HCT116 (cell line): ENCODE measurements around the gene DNAH5. TPM values are rescaled to one million over a fixed set of nuclear protein-coding genes. Genes with fewer than 3 reads are reported as not detected.

ENCODE experiments used
- ATAC-seq: fragments of 200-7000 bp; cut with Tn5 transposase; 2 replicates; pipeline ENCODE4 v1.9.1; 2020; ENCODE audit warnings: mild to moderate bottlenecking, moderate library complexity
- BruUV-seq: library from RNA; stranded (reverse); fragments of 400-500 nt; replicated peaks from 2 replicates; lab custom pipeline; 2021; lab: Mats Ljungman, UMichigan
- CTCF ChIA-PET: fragments of 300-600 bp; sonication (Branson Sonifier 250); formaldehyde crosslinking; loops from one replicate; lab custom pipeline; 2021; ENCODE audit warnings: antibody characterized with exemption; lab: Charles Lee
- POLR2A ChIA-PET: fragments of 300-600, 350-600 bp; sonication (Branson Sonifier 250); formaldehyde crosslinking; loops from one replicate; lab custom pipeline; 2021; ENCODE audit warnings: antibody characterized with exemption; lab: Charles Lee
- RAD21 ChIA-PET, 2 experiments: fragments of 300-600 bp; sonication (Branson Sonifier 250); formaldehyde crosslinking; loops; one replicate each; lab custom pipeline; 2023; ENCODE audit warnings: low total read pairs in 2 of 2; ENCODE audit not compliant: uncharacterized antibody in 2 of 2, unreplicated experiment in 2 of 2, low non-redundant PET in 1 of 2; lab: Charles Lee
- DNase-seq: peaks from one replicate; pipeline ENCODE4 v3.0.0-alpha.2; 2010; ENCODE audit warnings: low read depth, low spot score
- H2AFZ ChIP-seq: fragments of 200-600 bp; shearing (Covaris generic), sonication (generic); 2 replicates; pipeline ENCODE4 v1.6.1; 2017; ENCODE audit warnings: low read depth, mixed run types, mixed read lengths, antibody characterized with exemption, low read length; ENCODE audit not compliant: poor library complexity, severe bottlenecking
- H3K27ac ChIP-seq: 2 replicates; pipeline ENCODE4 v1.5.1; 2012; ENCODE audit warnings: low read depth, low read length
- H3K27me3 ChIP-seq: fragments of 200-600 bp; sonication (generic); 2 replicates; pipeline ENCODE4 v1.6.1; 2016; ENCODE audit warnings: mixed run types, low read length, mixed read lengths; ENCODE audit not compliant: insufficient read depth
- H3K36me3 ChIP-seq, 2 experiments: fragments of 200-500 bp in 1 of 2; fragments of 200-600 bp in 1 of 2; sonication (Bioruptor generic) in 1 of 2; sonication (generic) in 1 of 2; 2 replicates each; pipeline versions ENCODE4 v1.5.1 to v1.6.1; 2014 to 2016; ENCODE audit warnings: low read length in 2 of 2, inconsistent platforms in 1 of 2, mixed read lengths in 1 of 2, mixed run types in 1 of 2; ENCODE audit not compliant: insufficient read depth in 2 of 2, control insufficient read depth in 1 of 2
- H3K4me1 ChIP-seq, 2 experiments: fragments of 200-600 bp in 1 of 2; sonication (generic) in 1 of 2; 2 replicates each; pipeline versions ENCODE4 v1.5.1 to v1.6.1; 2012 to 2017; ENCODE audit warnings: low read length in 2 of 2, inconsistent platforms in 1 of 2, mild to moderate bottlenecking in 1 of 2, mixed read lengths in 1 of 2, mixed run types in 1 of 2, moderate library complexity in 1 of 2; ENCODE audit not compliant: insufficient read depth in 2 of 2, control insufficient read depth in 1 of 2
- H3K4me2 ChIP-seq: fragments of 200-600 bp; sonication (generic); 2 replicates; pipeline ENCODE4 v1.6.1; 2017; ENCODE audit warnings: mixed run types, low read length, mixed read lengths
- H3K4me3 ChIP-seq, 2 experiments: fragments of 200-600 bp in 1 of 2; sonication (generic) in 1 of 2; replicated peaks in 1 of 2; 2 replicates each; pipeline ENCODE4 v1.5.1; 2011 to 2016; ENCODE audit warnings: low read length in 2 of 2, control low read depth in 1 of 2, low read depth in 1 of 2, mild to moderate bottlenecking in 1 of 2, mixed read lengths in 1 of 2, mixed run types in 1 of 2
- H3K79me2 ChIP-seq: fragments of 200-600 bp; sonication (generic); 2 replicates; pipeline ENCODE4 v1.6.1; 2017; ENCODE audit warnings: mild to moderate bottlenecking, mixed run types, low read length, moderate library complexity, mixed read lengths; ENCODE audit not compliant: insufficient read depth
- H3K9ac ChIP-seq: fragments of 200-600 bp; sonication (generic); 2 replicates; pipeline ENCODE4 v1.6.1; 2016; ENCODE audit warnings: low read length, mixed read lengths
- H3K9me2 ChIP-seq: fragments of 200-600 bp; sonication (generic), shearing (Covaris generic); 2 replicates; pipeline ENCODE4 v1.6.1; 2017; ENCODE audit warnings: mixed run types, mild to moderate bottlenecking, moderate library complexity; ENCODE audit not compliant: insufficient read depth
- H3K9me3 ChIP-seq, 2 experiments: fragments of 200-500 bp in 1 of 2; fragments of 200-600 bp in 1 of 2; sonication (Bioruptor generic) in 1 of 2; sonication (generic) in 1 of 2; 2 replicates each; pipeline ENCODE4 v1.6.1; 2014 to 2017; ENCODE audit warnings: low read length in 2 of 2, mixed read lengths in 2 of 2, inconsistent platforms in 1 of 2, low read depth in 1 of 2, mild to moderate bottlenecking in 1 of 2, mixed run types in 1 of 2, moderate library complexity in 1 of 2; ENCODE audit not compliant: control insufficient read depth in 1 of 2, insufficient read depth in 1 of 2
- H4K20me1 ChIP-seq: fragments of 200-600 bp; sonication (generic), shearing (Covaris generic); 2 replicates; pipeline ENCODE4 v1.6.1; 2017; ENCODE audit warnings: mixed run types, mild to moderate bottlenecking, moderate library complexity; ENCODE audit not compliant: insufficient read depth
- CEBPB ChIP-seq: IDR thresholded peaks from 2 replicates; pipeline ENCODE4 v1.6.1; 2012; ENCODE audit warnings: low read depth
- CTCF ChIP-seq, 3 experiments: fragments of 200-600 bp in 1 of 3; sonication (generic) in 1 of 3; IDR thresholded peaks in 2 of 3; conservative IDR thresholded peaks in 1 of 3; 2 replicates each; pipeline ENCODE4 v1.5.1; 2012 to 2017; ENCODE audit warnings: low read depth in 2 of 3, low read length in 2 of 3, antibody characterized with exemption in 1 of 3, borderline replicate concordance in 1 of 3, control low read depth in 1 of 3, mild to moderate bottlenecking in 1 of 3, mixed read lengths in 1 of 3, mixed run types in 1 of 3, moderate library complexity in 1 of 3; ENCODE audit not compliant: insufficient read depth in 1 of 3
- ELF1 ChIP-seq: IDR thresholded peaks from 2 replicates; pipeline ENCODE4 v1.6.1; 2012; ENCODE audit warnings: low read depth, borderline replicate concordance
- EZH2 ChIP-seq: fragments of 200-600 bp; sonication (generic); IDR thresholded peaks from 2 replicates; pipeline ENCODE4 v1.6.1; 2017; ENCODE audit warnings: antibody characterized with exemption, mixed run types
- FOSL1 ChIP-seq: IDR thresholded peaks from 2 replicates; pipeline ENCODE4 v1.6.1; 2012; ENCODE audit warnings: low read depth
- JUND ChIP-seq: IDR thresholded peaks from 2 replicates; pipeline ENCODE4 v1.6.1; 2012
- SIN3A ChIP-seq: IDR thresholded peaks from 2 replicates; pipeline ENCODE4 v1.6.1; 2012; ENCODE audit warnings: low read depth
- SP1 ChIP-seq: IDR thresholded peaks from 2 replicates; pipeline ENCODE4 v1.6.1; 2012; ENCODE audit warnings: low read depth
- SRF ChIP-seq: IDR thresholded peaks from 2 replicates; pipeline ENCODE4 v1.6.1; 2012; ENCODE audit warnings: low read depth
- TCF7L2 ChIP-seq: IDR thresholded peaks from 2 replicates; pipeline ENCODE4 v1.7.0; 2011; ENCODE audit warnings: borderline replicate concordance, inconsistent platforms; ENCODE audit not compliant: insufficient read depth, insufficient read length; ENCODE audit errors: extremely low read depth
- ZNF274 ChIP-seq: fragments of 200-500 bp; sonication (Bioruptor generic); IDR thresholded peaks from 2 replicates; pipeline ENCODE4 v1.6.1; 2014; ENCODE audit warnings: mild to moderate bottlenecking, low read depth, low read length, inconsistent platforms
- intact Hi-C: fragments of 100-400 bp; cut with micrococcal nuclease; formaldehyde crosslinking; loops from 2 replicates; pipeline ENCODE4 v1.10.0; 2022
- total RNA-seq: library from RNA; stranded (reverse); gene quantifications from one replicate; pipeline ENCODE4 v1.2.1, GENCODE V29; 2021; ENCODE audit not compliant: unreplicated experiment

The DNAH5 gene
- total RNA-seq, 1 experiment from 2014 or later = 0.37 TPM

GRCh38 chr5:13674391-13674790, 270.1 kb downstream of the DNAH5 start:
- no peak for DNase-seq
- no peak overlapping the region for H3K4me2 ChIP-seq
- intact Hi-C loops = no loop called here
- ChIA-PET POLR2A (no interaction called here), RAD21 (no interaction called here), CTCF (no interaction called here)
- peaks cover 3 to 4% of the 10 kb centered on the region in 2 experiments; a peak in 2 of 4 replicates for H3K9me3 ChIP-seq
- no peak overlapping the region for H3K4me3 ChIP-seq
- TF ChIP-seq CEBPB (no peak), FOSL1 (no peak), SRF (no peak), EZH2 (no peak), SIN3A (no peak), CTCF (IDR thresholded peaks at IDR 0.05 in 2 of 3, conservative IDR thresholded peaks at IDR 0.05 in 1 of 3; ENCODE audit: borderline replicate concordance in 1 of 3, insufficient read depth in 1 of 3, low read depth in 2 of 3, low read length in 2 of 3) (no peak), JUND (no peak), TCF7L2 (no peak), ELF1 (no peak)
- H3K79me2 ChIP-seq = no peaks in the 10 kb centered on the region
- no peaks in the 10 kb centered on the region for H4K20me1 ChIP-seq
- no peaks in the 10 kb centered on the region for H3K4me1 ChIP-seq
- H3K36me3 ChIP-seq = no peaks in the 10 kb centered on the region
- H3K9ac ChIP-seq = no peak overlapping the region
- no peak overlapping the region for H2AFZ ChIP-seq
- H3K27me3 ChIP-seq = no peaks in the 10 kb centered on the region
- no peak overlapping the region for H3K27ac ChIP-seq
- no TSS peak for BruUV-seq
- H3K9me2 ChIP-seq = no peaks in the 10 kb centered on the region
- no peak for ATAC-seq

GRCh38 chr5:13673511-13673910, 271.0 kb downstream of the DNAH5 start:
- Histone ChIP-seq H3K9me3 (peaks cover 3 to 4% of the 10 kb centered on the region in 2 experiments; a peak in 2 of 4 replicates), H3K4me3 (no peak overlapping the region), H3K27me3 (no peaks in the 10 kb centered on the region), H3K4me1 (no peaks in the 10 kb centered on the region), H3K4me2 (no peak overlapping the region), H3K36me3 (no peaks in the 10 kb centered on the region), H3K9ac (no peak overlapping the region), H4K20me1 (no peaks in the 10 kb centered on the region), H3K79me2 (no peaks in the 10 kb centered on the region), H3K27ac (no peak overlapping the region), H3K9me2 (no peaks in the 10 kb centered on the region), H2AFZ (no peak overlapping the region)
- RAD21 ChIA-PET = no interaction called here
- TF ChIP-seq ZNF274 (no peak), SP1 (no peak)
- BruUV-seq = no TSS peak
- CTCF ChIA-PET = no interaction called here
- POLR2A ChIA-PET = no interaction called here
- ATAC-seq (no peak), DNase-seq (no peak)
- intact Hi-C loops = no loop called here
